K562 (cell line): ENCODE results near the gene PLPP4. TPM values are rescaled to one million over a fixed set of nuclear protein-coding genes. Genes with fewer than 3 reads are reported as not detected.

Experiments used
- ATF3 ChIP-seq, 2 experiments: fragments of 450-650 bp in 1 of 2; sonication (generic) in 1 of 2; formaldehyde crosslinking in 1 of 2; IDR thresholded peaks in 1 of 2; conservative IDR thresholded peaks in 1 of 2; 2 replicates each; pipeline versions ENCODE4 v1.6.1 to v1.8.1; 2016 to 2023; ENCODE audit warnings: mild to moderate bottlenecking in 2 of 2, moderate library complexity in 2 of 2, inconsistent platforms in 1 of 2, missing genetic modification reagents in 1 of 2
- ZBTB7A ChIP-seq: IDR thresholded peaks from 2 replicates; pipeline ENCODE4 v1.6.1; 2011; ENCODE audit warnings: low read depth, mild to moderate bottlenecking, low read length, moderate library complexity, borderline replicate concordance; ENCODE audit not compliant: control insufficient read depth
- polyA plus RNA-seq, 8 experiments: library from polyadenylated mRNA; depleted of rRNA in 4 of 8; stranded (reverse) in 5 of 8; unstranded in 3 of 8; fragments of >200 nt; fragmentation: Nextera tagmentation in 2 of 8; fragmentation: Illumina TruSeq in 1 of 8; extraction: Ambion mirVana in 2 of 8; extraction: Trizol in 1 of 8; gene quantifications; 2 replicates each; pipeline versions ENCODE4 v1.2.1 to v1.2.3, GENCODE V29; 2011 to 2014; ENCODE audit warnings: inconsistent platforms in 1 of 8, missing spikeins in 1 of 8
- total RNA-seq, 7 experiments: library from RNA; depleted of rRNA in 6 of 7; stranded (reverse); fragments of >200 nt in 6 of 7; fragmentation: Illumina TruSeq in 2 of 7; extraction: Trizol in 2 of 7; gene quantifications; 2 replicates each; pipeline versions ENCODE4 v1.2.1 to v1.2.3, GENCODE V29; 2011 to 2021; ENCODE audit warnings: low replicate concordance in 1 of 7
- TF ChIP-seq, protein P1 (sequence below), 2 experiments: fragments of 450-650 bp; formaldehyde crosslinking in 1 of 2; IDR thresholded peaks; 2 replicates each; pipeline versions ENCODE4 v1.4.0 to v1.6.1; 2014 to 2020; ENCODE audit warnings: mild to moderate bottlenecking in 2 of 2, borderline replicate concordance in 1 of 2, low read depth in 1 of 2
- TF ChIP-seq, protein P2 (sequence below): fragments of 250-450 bp; sonication (Bioruptor Pico); IDR thresholded peaks from 2 replicates; pipeline ENCODE4 v1.4.0; 2020
- TF ChIP-seq, protein P3 (sequence below): fragments of 450-650 bp; IDR thresholded peaks from 2 replicates; pipeline ENCODE4 v1.6.1; 2016

PLPP4 gene
- total and polyA plus RNA-seq, 9 of the 15 experiments (the other 6 are each of a cell fraction or from before 2014, with no cell fraction given), result 0.08 TPM; not detected in 8

GRCh38 chr10:120555842-120556532 lies 99.0 kb downstream of the PLPP4 start (continued):
- TF ChIP-seq, protein P1, sequence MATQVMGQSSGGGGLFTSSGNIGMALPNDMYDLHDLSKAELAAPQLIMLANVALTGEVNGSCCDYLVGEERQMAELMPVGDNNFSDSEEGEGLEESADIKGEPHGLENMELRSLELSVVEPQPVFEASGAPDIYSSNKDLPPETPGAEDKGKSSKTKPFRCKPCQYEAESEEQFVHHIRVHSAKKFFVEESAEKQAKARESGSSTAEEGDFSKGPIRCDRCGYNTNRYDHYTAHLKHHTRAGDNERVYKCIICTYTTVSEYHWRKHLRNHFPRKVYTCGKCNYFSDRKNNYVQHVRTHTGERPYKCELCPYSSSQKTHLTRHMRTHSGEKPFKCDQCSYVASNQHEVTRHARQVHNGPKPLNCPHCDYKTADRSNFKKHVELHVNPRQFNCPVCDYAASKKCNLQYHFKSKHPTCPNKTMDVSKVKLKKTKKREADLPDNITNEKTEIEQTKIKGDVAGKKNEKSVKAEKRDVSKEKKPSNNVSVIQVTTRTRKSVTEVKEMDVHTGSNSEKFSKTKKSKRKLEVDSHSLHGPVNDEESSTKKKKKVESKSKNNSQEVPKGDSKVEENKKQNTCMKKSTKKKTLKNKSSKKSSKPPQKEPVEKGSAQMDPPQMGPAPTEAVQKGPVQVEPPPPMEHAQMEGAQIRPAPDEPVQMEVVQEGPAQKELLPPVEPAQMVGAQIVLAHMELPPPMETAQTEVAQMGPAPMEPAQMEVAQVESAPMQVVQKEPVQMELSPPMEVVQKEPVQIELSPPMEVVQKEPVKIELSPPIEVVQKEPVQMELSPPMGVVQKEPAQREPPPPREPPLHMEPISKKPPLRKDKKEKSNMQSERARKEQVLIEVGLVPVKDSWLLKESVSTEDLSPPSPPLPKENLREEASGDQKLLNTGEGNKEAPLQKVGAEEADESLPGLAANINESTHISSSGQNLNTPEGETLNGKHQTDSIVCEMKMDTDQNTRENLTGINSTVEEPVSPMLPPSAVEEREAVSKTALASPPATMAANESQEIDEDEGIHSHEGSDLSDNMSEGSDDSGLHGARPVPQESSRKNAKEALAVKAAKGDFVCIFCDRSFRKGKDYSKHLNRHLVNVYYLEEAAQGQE (IDR thresholded peaks at IDR 0.05; ENCODE audit: borderline replicate concordance), result no peak
- TF ChIP-seq, protein P1 (CRISPR knock-in tag; IDR thresholded peaks at IDR 0.05; ENCODE audit: low read depth), result no peak
- TF ChIP-seq, protein P2, sequence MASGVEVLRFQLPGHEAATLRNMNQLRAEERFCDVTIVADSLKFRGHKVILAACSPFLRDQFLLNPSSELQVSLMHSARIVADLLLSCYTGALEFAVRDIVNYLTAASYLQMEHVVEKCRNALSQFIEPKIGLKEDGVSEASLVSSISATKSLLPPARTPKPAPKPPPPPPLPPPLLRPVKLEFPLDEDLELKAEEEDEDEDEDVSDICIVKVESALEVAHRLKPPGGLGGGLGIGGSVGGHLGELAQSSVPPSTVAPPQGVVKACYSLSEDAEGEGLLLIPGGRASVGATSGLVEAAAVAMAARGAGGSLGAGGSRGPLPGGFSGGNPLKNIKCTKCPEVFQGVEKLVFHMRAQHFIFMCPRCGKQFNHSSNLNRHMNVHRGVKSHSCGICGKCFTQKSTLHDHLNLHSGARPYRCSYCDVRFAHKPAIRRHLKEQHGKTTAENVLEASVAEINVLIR (CRISPR knock-in tag), result no peak
- TF ChIP-seq, protein P3, sequence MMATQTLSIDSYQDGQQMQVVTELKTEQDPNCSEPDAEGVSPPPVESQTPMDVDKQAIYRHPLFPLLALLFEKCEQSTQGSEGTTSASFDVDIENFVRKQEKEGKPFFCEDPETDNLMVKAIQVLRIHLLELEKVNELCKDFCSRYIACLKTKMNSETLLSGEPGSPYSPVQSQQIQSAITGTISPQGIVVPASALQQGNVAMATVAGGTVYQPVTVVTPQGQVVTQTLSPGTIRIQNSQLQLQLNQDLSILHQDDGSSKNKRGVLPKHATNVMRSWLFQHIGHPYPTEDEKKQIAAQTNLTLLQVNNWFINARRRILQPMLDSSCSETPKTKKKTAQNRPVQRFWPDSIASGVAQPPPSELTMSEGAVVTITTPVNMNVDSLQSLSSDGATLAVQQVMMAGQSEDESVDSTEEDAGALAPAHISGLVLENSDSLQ, result no peak
- TF ChIP-seq ATF3 (IDR thresholded peaks at IDR 0.05) (no peak), ATF3 (CRISPR knock-in tag; conservative IDR thresholded peaks at IDR 0.05) (no peak), ZBTB7A (no peak)
